ENCODE results near the gene CTAGE1.
A peak's percentile ranks its signal among the peaks of the same experiment; 100 is the strongest.
"Not testable (repeated sequence)": the region's sequence is repeated elsewhere in the genome, so short reads cannot be mapped to it uniquely, and the experiment has no call there.

CTAGE1 gene

GRCh38 chr18:22417496-22418188, at the start of gene CTAGE1:
CTAGE1 (minus strand) TSS chr18:22417915; CDS start chr18:22417811, 104 bp downstream.
- DNase-seq (ENCODE audit: low read depth in 2 of 2) = no peak

DNA sequence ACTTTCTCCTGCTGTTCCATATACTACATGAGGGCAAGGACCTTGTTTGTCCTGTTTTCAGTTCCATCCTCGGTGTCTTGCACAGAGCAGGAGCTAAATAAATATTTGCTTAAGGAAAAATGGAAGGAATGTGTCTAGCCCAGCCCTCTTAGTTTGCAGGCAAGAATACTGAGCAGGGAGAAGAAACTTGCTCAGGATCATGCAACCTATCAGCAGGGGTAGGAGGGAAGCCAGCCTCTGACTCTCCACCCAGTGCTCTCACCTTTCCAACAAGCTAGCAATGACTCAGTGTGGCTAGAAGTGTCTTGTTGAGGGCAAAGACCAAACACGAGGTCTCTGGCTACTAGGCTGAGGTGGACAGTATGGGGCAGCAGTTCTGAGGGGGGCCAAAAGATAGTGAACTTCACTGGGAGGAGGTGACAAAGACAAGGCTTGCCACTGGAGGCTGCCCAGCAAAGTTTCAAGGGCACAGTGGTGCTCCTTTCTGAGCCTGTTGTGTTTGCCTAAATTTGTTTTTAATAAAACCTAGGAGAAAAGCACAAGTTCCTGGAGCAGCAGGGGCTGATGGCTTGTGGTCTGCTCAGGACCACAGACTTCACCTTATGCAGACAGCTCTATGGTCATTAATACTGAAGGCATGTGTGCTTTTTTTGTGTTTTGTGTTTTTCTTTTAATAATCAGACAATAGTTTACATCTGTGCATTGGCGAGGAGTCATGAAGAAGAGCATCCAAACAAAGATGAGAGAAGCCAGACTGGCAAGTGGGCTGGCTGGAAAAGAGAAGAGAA, 49.1 kb upstream of the CTAGE1 start:
- no peak for DNase-seq (ENCODE audit: low read depth in 2 of 2)

DNA sequence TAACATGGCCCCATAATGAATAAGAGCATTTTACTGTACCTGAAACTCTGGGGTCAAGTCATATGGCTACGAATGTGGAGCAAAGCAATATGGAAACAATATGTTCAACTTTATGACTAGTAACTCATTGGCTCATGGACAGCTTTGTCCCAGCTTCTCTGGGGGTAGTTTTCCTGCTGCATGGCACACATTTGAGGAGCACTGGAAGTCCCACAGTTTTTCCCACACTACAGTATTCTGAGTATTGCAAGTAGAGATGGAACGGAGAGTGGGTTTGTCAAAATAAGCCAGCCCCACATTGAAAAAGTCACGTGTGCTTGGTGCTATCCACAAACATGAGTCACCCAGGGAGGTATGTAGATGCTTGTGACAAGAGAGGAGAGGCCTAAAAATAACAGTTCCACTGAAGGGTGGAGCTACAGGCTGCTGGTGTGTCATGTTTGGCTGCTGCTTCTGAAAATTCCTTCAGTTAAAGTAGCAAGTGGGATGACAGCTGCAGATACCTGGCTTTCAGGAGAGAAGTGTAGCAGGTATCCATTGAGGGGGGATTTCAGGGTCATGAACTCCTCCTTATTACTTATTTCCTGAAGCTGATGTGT, 48.2 kb upstream of the CTAGE1 start:
- peak in 1 of 2 donors; percentile 13 for DNase-seq (ENCODE audit: low read depth in 2 of 2)

GRCh38 chr18:22463076-22463475, 45.4 kb upstream of the CTAGE1 start:
- no peak for DNase-seq (ENCODE audit: low read depth in 2 of 2)

DNA sequence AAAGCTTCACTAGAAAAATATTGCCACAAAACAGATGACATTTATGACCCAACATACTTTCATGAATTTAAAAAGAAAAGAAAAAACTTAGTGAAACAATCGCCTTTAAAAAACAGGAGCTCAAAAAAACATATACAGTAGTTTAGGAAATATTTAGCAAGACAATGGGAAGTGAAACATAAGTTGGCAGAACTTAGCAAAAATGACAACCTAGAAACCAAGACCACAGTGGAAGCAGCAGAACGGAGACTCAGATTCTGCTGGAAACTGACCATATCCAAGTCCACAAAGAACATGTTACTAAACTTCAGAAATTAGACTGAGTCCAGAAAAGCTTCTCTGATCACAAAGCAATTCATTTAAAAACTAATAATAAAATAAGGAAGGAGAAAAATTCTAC, 41.8 kb upstream of the CTAGE1 start:
- DNase-seq (ENCODE audit: low read depth in 2 of 2) = no peak

GRCh38 chr18:22457524-22457923, 39.8 kb upstream of the CTAGE1 start:
- DNase-seq (ENCODE audit: low read depth in 2 of 2) = no peak

DNA sequence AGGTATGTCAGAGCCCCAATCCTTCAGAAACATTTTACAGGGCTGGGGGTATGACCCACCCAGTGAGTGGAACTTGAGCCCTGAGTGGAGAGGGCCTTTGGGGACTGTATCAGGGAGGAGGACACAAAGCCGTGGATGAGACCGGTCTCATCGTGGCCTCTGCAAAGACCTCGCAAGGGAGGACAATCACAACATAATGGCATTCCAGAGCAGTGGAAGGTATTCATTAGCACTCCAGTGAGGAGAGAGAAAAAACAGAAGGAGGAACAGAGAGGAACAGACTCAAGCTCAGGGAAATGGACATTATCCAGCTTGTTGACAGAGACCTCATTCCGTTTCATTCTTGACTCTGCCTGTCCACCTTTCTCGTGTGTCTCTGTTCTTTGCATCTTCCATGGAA, 38.8 kb upstream of the CTAGE1 start:
- no peak for DNase-seq (ENCODE audit: low read depth in 2 of 2)

GRCh38 chr18:22456116-22456480, 38.4 kb upstream of the CTAGE1 start:
- no peak for DNase-seq (ENCODE audit: low read depth in 2 of 2)

DNA sequence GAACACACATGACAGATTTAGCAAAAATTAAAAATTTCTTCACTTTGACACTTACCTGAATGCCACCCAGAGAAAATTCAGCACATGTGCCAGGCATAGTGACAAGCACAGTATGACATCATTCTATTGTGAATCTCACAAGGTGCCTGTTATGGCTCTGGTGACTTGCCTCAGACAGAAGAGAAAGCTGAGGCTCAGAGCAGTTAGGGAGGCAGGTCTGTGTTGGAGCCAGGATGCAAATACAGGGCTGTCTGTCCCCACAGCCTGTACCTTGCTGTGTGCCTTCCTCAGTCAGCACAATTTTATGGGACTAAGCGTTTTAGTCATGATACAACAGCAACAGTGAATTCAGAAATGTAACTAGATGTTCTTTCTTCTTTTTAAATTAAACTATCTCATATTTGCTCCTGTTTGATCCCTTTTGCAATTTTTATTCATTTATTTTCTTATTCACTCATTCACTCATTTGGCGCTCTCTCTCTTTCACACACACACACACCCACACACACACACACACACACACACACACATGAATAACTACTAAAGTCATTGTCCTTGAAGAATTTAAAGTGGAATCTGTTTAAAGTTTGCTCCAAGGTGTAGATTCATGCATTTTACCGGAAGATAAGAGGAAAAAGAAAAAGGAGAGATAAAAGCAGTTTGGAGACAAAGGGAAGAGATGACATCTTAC, 37.9 kb upstream of the CTAGE1 start:
- no peak for DNase-seq (ENCODE audit: low read depth in 2 of 2)

GRCh38 chr18:22453315-22453714, 35.6 kb upstream of the CTAGE1 start:
- no peak for DNase-seq (ENCODE audit: low read depth in 2 of 2)

- no peak for DNase-seq (ENCODE audit: low read depth in 2 of 2)
Measured at GRCh38 chr18:22452226-22452668, 34.5 kb upstream of the CTAGE1 start.

GRCh38 chr18:22451796-22452195, 34.1 kb upstream of the CTAGE1 start:
- DNase-seq (ENCODE audit: low read depth in 2 of 2) = no peak

DNA sequence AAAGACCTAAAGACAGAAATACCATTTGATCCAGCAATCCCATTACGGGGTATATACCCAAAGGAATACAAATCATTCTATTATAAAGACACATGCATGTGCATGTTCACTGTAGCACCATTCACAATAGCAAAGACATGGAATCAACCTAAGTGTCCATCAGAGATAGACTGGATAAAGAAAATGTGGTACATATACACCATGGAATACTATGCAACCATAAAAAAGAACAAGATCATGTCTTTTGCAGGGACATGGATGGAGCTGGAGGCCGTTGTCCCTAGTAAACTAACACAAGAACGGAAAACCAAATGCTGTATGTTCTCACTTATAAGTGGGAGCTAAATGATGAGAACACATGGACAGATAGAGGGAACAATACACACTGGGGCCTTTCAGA, 33.1 kb upstream of the CTAGE1 start:
- not testable (repeated sequence) for DNase-seq (ENCODE audit: low read depth in 2 of 2)

DNA sequence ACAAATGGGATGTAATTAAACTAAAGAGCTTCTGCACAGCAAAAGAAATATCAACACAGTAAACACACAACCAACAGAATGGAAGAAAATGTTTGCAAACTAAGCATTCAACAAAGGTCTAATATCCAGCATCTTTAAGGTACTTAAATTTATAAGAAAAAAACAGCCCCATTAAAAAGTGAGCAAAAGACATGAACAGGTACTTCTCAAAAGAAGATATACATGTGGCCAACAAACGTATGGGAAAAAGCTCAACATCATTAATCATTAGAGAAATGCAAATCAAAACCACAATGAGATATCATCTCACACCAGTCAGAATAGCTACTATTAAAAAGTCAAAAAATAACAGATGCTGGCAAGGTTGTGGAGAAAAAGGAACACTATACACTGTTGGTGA, 32.6 kb upstream of the CTAGE1 start:
- not testable (repeated sequence) for DNase-seq (ENCODE audit: low read depth in 2 of 2)

DNA sequence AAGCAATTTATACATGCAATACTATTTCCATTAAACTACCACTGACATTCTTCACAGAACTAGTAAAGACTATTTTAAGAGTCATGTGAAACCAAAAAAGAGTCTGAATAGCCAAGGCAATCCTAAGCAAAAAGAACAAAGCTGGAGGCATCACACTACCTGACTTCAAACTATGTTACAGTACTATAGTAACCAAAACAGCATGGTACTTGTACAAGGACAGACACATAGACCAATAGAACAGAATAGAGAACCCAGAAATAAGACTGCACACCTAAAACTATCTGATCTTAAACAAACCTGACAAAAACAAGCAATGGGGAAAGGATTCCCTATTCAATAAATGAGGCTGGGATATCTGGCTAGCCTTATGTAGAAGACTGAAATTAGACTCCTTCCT, 32.0 kb upstream of the CTAGE1 start:
- DNase-seq (ENCODE audit: low read depth in 2 of 2) = not testable (repeated sequence)

DNA sequence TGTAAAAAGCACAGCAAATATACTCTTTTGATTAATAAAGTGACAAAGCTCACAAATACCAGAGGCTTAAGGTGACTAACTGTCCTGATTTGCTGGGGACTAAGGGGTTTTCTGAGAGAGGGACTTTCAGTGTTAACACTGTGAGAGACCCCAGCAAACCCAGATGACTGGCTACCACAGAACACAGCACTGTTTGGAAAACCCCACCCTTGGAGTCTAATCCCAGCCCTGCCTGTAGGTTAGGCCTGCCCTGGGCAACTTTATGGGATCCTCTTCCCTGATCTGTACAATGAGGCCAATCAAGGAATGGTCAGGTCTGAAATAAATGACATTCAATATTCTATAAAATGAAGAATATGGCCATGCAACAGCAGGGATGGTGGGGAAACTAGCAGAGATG, 30.5 kb upstream of the CTAGE1 start:
- no peak for DNase-seq (ENCODE audit: low read depth in 2 of 2)

GRCh38 chr18:22447792-22448191, 30.1 kb upstream of the CTAGE1 start:
- DNase-seq (ENCODE audit: low read depth in 2 of 2) = no peak

DNA sequence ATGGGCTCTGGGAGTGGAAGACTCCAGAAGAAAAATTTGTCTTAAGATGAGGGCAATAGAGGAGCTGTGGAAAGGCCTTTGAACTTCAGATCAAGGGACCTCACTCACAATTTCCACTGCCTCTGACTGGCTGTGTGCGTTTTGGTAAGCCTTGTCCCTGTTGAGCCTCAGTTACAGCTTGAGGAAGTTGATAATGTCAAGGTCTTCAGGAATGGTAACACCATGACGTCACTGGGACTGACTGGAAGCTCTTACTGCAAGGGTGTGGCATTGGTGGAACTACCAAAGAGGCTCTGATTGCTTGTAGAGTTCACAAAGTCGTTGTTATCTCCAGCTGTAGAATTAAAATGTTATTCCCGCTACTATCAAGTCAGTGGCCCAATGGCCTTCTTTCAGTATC, 29.2 kb upstream of the CTAGE1 start:
- DNase-seq (ENCODE audit: low read depth in 2 of 2) = no peak

DNA sequence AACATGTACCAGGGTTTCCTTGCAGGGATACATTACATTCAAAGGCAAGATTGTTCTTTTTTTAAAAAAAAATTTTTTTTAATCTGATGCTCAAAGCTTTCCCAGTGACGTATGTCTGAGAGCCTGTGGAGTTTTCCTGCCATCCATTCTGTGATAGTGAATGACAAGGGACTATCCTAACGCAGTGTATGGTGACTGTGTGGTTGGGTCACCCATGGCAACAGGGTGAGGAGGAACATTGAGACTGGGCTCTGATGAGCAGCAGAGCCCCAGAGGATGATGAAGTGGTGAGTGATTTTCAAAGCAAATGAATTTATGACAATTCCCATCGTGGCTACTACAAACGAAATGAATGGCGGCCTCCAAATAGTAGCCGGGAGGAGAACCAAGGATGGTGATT, 28.6 kb upstream of the CTAGE1 start:
- DNase-seq (ENCODE audit: low read depth in 2 of 2) = no peak

GRCh38 chr18:22441638-22442037, 23.9 kb upstream of the CTAGE1 start:
- DNase-seq (ENCODE audit: low read depth in 2 of 2) = no peak

GRCh38 chr18:22439447-22439846, 21.7 kb upstream of the CTAGE1 start:
- DNase-seq (ENCODE audit: low read depth in 2 of 2) = no peak

DNA sequence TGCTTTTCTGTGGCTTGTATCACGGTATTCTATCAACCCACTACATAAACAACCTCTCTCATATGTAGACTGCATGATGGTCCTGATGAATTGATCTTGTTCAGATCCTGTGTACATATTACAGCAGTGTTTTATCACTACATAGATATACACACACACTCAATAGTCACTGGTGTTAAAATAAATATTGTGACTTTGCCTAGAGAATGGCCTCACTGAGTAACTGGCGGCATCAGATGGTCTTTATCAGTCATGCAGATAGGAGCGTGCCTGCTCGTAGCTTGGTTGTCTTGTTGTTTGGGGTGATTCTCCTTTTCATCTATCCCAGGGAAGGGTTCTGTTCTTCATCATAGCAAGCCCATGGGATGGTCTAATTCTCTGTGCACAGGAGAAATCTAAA, 18.4 kb upstream of the CTAGE1 start:
- no peak for DNase-seq (ENCODE audit: low read depth in 2 of 2)
